Parathyroid adenoma (tissue), 2 donors: ENCODE results near the gene VAC14.

Experiments
- H2AFZ ChIP-seq: fragments of 300-600 bp; sonication (generic); one replicate; pipeline ENCODE4 v1.7.0; 2017; ENCODE audit warnings: antibody characterized with exemption, mild to moderate bottlenecking
- H3K27ac ChIP-seq: fragments of 300-600 bp; sonication (generic); one replicate; pipeline ENCODE4 v1.7.0; 2017
- H3K27me3 ChIP-seq: fragments of 300-600 bp; sonication (generic); one replicate; pipeline ENCODE4 v1.7.0; 2017; ENCODE audit warnings: low read length; ENCODE audit not compliant: control insufficient read depth, insufficient read depth
- H3K36me3 ChIP-seq: fragments of 300-600 bp; sonication (generic); one replicate; pipeline ENCODE4 v1.7.0; 2017; ENCODE audit warnings: low read length; ENCODE audit not compliant: control insufficient read depth, insufficient read depth
- H3K4me1 ChIP-seq: fragments of 300-600 bp; sonication (generic); one replicate; pipeline ENCODE4 v1.7.0; 2017; ENCODE audit warnings: control low read depth
- H3K4me2 ChIP-seq: fragments of 300-600 bp; sonication (generic); one replicate; pipeline ENCODE4 v1.7.0; 2017; ENCODE audit warnings: low read length
- H3K4me3 ChIP-seq: fragments of 300-600 bp; sonication (generic); one replicate; pipeline ENCODE4 v1.7.0; 2017; ENCODE audit warnings: low read depth, low read length
- H3K79me2 ChIP-seq: fragments of 300-600 bp; sonication (generic); one replicate; pipeline ENCODE4 v1.7.0; 2017; ENCODE audit warnings: control low read depth
- H3K9ac ChIP-seq: fragments of 300-600 bp; sonication (generic); one replicate; pipeline ENCODE4 v1.7.0; 2017; ENCODE audit warnings: mild to moderate bottlenecking
- H3K9me3 ChIP-seq: fragments of 300-600 bp; sonication (generic); one replicate; pipeline ENCODE4 v1.7.0; 2017; ENCODE audit warnings: low read length; ENCODE audit not compliant: control insufficient read depth
- TF ChIP-seq, protein P1 (sequence below): fragments of 300-600 bp; sonication (generic); IDR thresholded peaks from one replicate; pipeline ENCODE4 v1.7.0; 2017; ENCODE audit warnings: antibody characterized with exemption, mild to moderate bottlenecking
- donor health status: primary hyperparathyroidism.

Gene VAC14

DNA sequence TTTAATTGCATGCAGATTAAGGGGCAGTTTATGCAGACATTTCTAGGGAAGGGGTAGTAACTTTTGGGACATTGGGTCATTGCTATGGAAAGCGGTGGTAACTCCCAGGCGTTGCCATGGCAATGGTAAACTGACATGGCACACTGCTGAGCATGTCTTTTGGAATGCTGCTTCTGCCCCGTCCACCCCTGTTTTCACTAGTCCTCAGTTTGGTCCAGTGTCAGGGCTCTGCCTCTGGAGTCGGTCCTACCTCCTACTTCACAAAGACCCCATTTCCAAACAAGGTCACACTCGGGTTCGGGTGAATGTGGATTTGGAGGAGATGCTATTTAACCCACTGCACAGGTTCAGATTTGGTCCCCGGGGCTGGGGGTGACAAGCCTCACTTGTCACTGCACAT, 151.7 kb downstream of the VAC14 start:
- no peaks in the 10 kb centered on the region for H3K27me3 ChIP-seq
- H3K4me3 ChIP-seq: no peak overlapping the region
- no peaks in the 10 kb centered on the region for H3K36me3 ChIP-seq
- H3K27ac ChIP-seq: no peak overlapping the region
- no peak overlapping the region for H3K9ac ChIP-seq
- TF ChIP-seq, protein P1, sequence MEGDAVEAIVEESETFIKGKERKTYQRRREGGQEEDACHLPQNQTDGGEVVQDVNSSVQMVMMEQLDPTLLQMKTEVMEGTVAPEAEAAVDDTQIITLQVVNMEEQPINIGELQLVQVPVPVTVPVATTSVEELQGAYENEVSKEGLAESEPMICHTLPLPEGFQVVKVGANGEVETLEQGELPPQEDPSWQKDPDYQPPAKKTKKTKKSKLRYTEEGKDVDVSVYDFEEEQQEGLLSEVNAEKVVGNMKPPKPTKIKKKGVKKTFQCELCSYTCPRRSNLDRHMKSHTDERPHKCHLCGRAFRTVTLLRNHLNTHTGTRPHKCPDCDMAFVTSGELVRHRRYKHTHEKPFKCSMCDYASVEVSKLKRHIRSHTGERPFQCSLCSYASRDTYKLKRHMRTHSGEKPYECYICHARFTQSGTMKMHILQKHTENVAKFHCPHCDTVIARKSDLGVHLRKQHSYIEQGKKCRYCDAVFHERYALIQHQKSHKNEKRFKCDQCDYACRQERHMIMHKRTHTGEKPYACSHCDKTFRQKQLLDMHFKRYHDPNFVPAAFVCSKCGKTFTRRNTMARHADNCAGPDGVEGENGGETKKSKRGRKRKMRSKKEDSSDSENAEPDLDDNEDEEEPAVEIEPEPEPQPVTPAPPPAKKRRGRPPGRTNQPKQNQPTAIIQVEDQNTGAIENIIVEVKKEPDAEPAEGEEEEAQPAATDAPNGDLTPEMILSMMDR: no peak
- no peaks in the 10 kb centered on the region for H3K79me2 ChIP-seq
- H3K4me2 ChIP-seq: no peak overlapping the region
- no peaks in the 10 kb centered on the region for H3K9me3 ChIP-seq
- no peaks in the 10 kb centered on the region for H3K4me1 ChIP-seq
- H2AFZ ChIP-seq: no peak overlapping the region

- Histone ChIP-seq H3K4me3 (no peak overlapping the region), H2AFZ (no peak overlapping the region), H3K9me3 (no peaks in the 10 kb centered on the region), H3K79me2 (no peaks in the 10 kb centered on the region), H3K27me3 (no peaks in the 10 kb centered on the region), H3K4me2 (no peak overlapping the region), H3K9ac (no peak overlapping the region), H3K27ac (no peak overlapping the region), H3K36me3 (no peaks in the 10 kb centered on the region), H3K4me1 (no peaks in the 10 kb centered on the region)
- TF ChIP-seq, protein P1: no peak
These were observed 152.4 kb downstream of the VAC14 start for GRCh38 chr16:70648606-70649005.

GRCh38 chr16:70647441-70648359, 153.3 kb downstream of the VAC14 start:
- Histone ChIP-seq H3K4me2 (no peak overlapping the region), H3K4me3 (no peak overlapping the region), H3K4me1 (no peaks in the 10 kb centered on the region), H3K9me3 (no peaks in the 10 kb centered on the region), H2AFZ (no peak overlapping the region), H3K27me3 (no peaks in the 10 kb centered on the region), H3K27ac (no peak overlapping the region), H3K9ac (no peak overlapping the region), H3K79me2 (no peaks in the 10 kb centered on the region), H3K36me3 (no peaks in the 10 kb centered on the region)
- TF ChIP-seq, protein P1: no peak

DNA sequence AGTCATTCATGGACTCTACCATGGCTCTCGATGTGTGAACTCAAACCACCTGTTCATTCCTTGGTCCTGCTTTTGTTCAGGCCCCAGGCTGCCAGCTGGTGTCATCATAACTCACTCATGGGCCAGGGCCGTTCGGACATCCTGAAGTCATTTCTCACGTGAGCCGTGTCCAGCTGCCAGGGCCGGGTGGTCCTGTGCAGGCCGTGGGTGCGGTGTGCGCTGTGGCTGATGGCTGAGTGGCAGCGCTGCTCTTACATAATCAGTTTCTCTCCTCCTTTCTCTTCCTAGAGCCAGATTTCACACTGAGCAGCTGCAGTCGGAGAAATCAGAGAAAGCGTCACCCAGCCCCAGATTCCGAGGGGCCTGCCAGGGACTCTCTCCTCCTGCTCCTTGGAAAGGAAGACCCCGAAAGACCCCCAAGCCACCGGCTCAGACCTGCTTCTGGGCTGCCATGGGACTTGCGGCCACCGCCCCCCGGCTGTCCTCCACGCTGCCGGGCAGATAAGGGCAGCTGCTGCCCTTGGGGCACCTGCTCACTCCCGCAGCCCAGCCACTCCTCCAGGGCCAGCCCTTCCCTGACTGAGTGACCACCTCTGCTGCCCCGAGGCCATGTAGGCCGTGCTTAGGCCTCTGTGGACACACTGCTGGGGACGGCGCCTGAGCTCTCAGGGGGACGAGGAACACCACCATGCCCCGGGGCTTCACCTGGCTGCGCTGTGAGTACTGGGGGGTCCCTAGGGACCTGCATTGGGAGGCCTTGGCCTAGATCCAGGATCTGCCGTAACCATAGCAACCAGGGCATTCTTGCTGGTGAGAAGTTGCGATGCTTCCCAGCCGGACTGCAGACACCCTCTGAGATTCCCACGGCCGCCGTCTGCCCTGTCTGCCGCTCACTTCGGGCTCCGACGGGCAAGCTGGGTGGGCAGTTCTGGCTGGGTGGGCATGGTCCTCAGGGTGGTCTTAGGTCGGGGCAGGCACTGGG, 154.4 kb downstream of the VAC14 start, which contains the start of gene IL34:
IL34 (plus strand) TSS at position 300 of the 982 bp plus-strand sequence; CDS start at position 689, 389 bp downstream.
- H3K4me1 ChIP-seq: peaks cover 3% of the 10 kb centered on the region
- H3K4me2 ChIP-seq: no peak within 1 kb of the TSS
- H2AFZ ChIP-seq: no peak within 1 kb of the TSS
- H3K79me2 ChIP-seq: no peaks in the 10 kb centered on the region
- TF ChIP-seq, protein P1: no peak
- no peak within 1 kb of the TSS for H3K9ac ChIP-seq
- no peaks in the 10 kb centered on the region for H3K9me3 ChIP-seq
- no peak within 1 kb of the TSS for H3K27ac ChIP-seq
- no peaks in the 10 kb centered on the region for H3K36me3 ChIP-seq
- H3K27me3 ChIP-seq: no peaks in the 10 kb centered on the region
- H3K4me3 ChIP-seq: no peak within 1 kb of the TSS
